Measurements from ENCODE around the gene CFAP58. TPM values are rescaled to one million over a fixed set of nuclear protein-coding genes. Genes with fewer than 3 reads are reported as not detected.

The CFAP58 gene
- total RNA-seq, 4 donors from 2014 or later = 0.13 to 0.41 (median 0.19) TPM; not detected in 1

- H3K4me1 ChIP-seq = no peaks in the 10 kb centered on the region
- DNase-seq = no peak
- H3K4me3 ChIP-seq = no peak overlapping the region
- no peak overlapping the region for H3K27ac ChIP-seq
- H3K9me3 ChIP-seq = no peaks in the 10 kb centered on the region
- peaks cover 0 to 19% (median 0%) of the 10 kb centered on the region in 4 donors for H3K27me3 ChIP-seq
- intact Hi-C loops (cut with DNase I) = no loop called here
- 36 to 54% methylated on average over 7 of the region's 7 CpGs for WGBS, 2 donors
- H3K36me3 ChIP-seq = no peaks in the 10 kb centered on the region
- TF ChIP-seq POLR2A (IDR thresholded peaks at IDR 0.05) (no peak), CTCF (IDR thresholded peaks at IDR 0.05) (no peak)
These were observed 134.3 kb downstream of the CFAP58 start for GRCh38 chr10:104487794-104488438.

GRCh38 chr10:104488439-104488832 lies 134.8 kb downstream of the CFAP58 start:
- 56% methylated on average over 2 of the region's 2 CpGs; no CpG with 5 or more reads in 1 of the 2 donors for WGBS, 2 donors
- H3K27ac ChIP-seq = no peak overlapping the region
- peaks cover 0 to 19% (median 0%) of the 10 kb centered on the region in 4 donors for H3K27me3 ChIP-seq
- no peaks in the 10 kb centered on the region for H3K9me3 ChIP-seq
- DNase-seq = no peak
- H3K36me3 ChIP-seq = no peaks in the 10 kb centered on the region
- H3K4me3 ChIP-seq = no peak overlapping the region
- TF ChIP-seq POLR2A (IDR thresholded peaks at IDR 0.05) (no peak), CTCF (IDR thresholded peaks at IDR 0.05) (no peak)
- no peaks in the 10 kb centered on the region for H3K4me1 ChIP-seq
- intact Hi-C loops (cut with DNase I) = no loop called here

GRCh38 chr10:104492329-104492940 lies 138.8 kb downstream of the CFAP58 start:
- Histone ChIP-seq H3K9me3 (no peaks in the 10 kb centered on the region), H3K4me1 (no peaks in the 10 kb centered on the region), H3K27ac (no peak overlapping the region), H3K36me3 (no peaks in the 10 kb centered on the region), H3K4me3 (no peak overlapping the region), H3K27me3 (no peaks in the 10 kb centered on the region)
- WGBS, 2 donors = 68 to 76% methylated on average over 4 of the region's 4 CpGs
- intact Hi-C loops (cut with DNase I) = no loop called here
- no peak for DNase-seq
- TF ChIP-seq POLR2A (IDR thresholded peaks at IDR 0.05) (no peak), CTCF (IDR thresholded peaks at IDR 0.05) (no peak)

- intact Hi-C loops (cut with DNase I) = no loop called here
- WGBS, 2 donors = 79 to 82% methylated on average over 3 of the region's 4 CpGs
- Histone ChIP-seq H3K4me1 (no peaks in the 10 kb centered on the region), H3K9me3 (no peaks in the 10 kb centered on the region), H3K27ac (no peak overlapping the region), H3K4me3 (no peak overlapping the region), H3K27me3 (peaks cover 0 to 7% (median 0%) of the 10 kb centered on the region in 4 donors), H3K36me3 (no peaks in the 10 kb centered on the region)
- no peak for TF ChIP-seq CTCF (IDR thresholded peaks at IDR 0.05)
- no peak for TF ChIP-seq POLR2A (IDR thresholded peaks at IDR 0.05)
- no peak for DNase-seq
These were observed 144.9 kb downstream of the CFAP58 start for GRCh38 chr10:104498347-104499081.

GRCh38 chr10:104501449-104501848 lies 147.8 kb downstream of the CFAP58 start:
- intact Hi-C loops (cut with DNase I) = no loop called here
- Histone ChIP-seq H3K27me3 (peaks cover 0 to 14% (median 0%) of the 10 kb centered on the region in 4 donors), H3K36me3 (no peaks in the 10 kb centered on the region), H3K4me1 (no peaks in the 10 kb centered on the region), H3K27ac (no peak overlapping the region), H3K4me3 (no peak overlapping the region), H3K9me3 (no peaks in the 10 kb centered on the region)
- no peak for DNase-seq
- WGBS, 2 donors = 39 to 51% methylated on average over 2 of the region's 2 CpGs
- TF ChIP-seq POLR2A (IDR thresholded peaks at IDR 0.05) = no peak
